DMS153 (cell line): Measurements from ENCODE around the gene NT5C3B.
"Not testable (repeated sequence)": the region's sequence is repeated elsewhere in the genome, so short reads cannot be mapped to it uniquely, and the experiment has no call there.

Source experiments
- DNase-seq: peaks from one replicate; lab custom pipeline; 2025; lab: John Stamatoyannopoulos, UW

Gene NT5C3B

GRCh38 chr17:41784207-41784744 lies 51.8 kb downstream of the NT5C3B start:
- DNase-seq: no peak

GRCh38 chr17:41782142-41782541 lies 53.9 kb downstream of the NT5C3B start:
- DNase-seq: no peak

- no peak for DNase-seq
These were observed 54.5 kb downstream of the NT5C3B start for GRCh38 chr17:41781404-41782110.

DNA sequence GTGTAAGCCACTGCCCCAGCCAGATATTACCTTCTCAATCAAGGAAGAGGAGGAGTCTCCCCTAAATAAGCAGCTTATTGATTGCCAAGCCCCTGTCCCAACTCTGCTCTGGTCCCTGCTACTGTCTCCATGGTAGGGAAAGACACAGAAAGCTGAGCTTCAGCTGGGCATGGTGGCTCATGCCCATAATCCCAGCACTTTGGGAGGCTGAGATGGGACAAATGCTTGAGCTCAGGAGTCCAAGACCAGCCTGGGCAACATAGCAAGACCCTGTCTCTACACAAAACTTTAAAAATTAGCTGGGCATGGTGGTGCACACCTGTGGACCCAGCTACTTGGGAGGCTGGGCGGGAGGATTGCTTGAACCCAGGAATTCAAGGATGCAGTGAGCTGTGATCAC lies 56.1 kb downstream of the NT5C3B start:
- DNase-seq: no peak

DNA sequence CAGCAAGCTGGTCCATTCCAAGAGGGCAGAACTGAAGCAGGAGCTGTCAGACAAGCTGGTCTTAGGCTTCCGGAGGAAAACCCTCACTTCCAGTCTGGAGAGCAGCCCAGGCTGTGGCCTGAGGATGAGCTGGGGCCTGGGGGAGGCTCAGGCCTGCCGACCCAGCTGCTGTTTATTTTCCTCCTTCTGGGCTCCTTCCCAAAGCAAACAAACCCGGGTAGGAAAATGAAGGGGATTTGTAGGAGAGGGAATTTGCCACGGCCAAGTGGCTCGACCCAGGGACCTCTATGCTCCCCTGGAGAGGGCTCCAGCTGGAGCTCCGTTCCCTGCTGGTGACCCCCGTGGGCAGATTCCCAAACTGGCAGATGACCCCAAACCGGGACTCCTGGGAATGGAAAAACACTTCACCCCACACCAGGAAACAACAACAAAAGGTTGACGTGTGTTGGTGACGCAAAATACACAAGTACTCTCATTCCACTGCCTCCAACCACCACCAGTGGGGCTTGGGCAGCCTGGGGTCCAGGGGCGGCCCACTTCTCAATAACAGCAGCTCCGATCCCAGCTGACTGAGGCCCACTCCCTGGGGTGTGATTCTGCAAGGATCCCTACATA lies 58.4 kb downstream of the NT5C3B start:
- peak; percentile 88 for DNase-seq

GRCh38 chr17:41777157-41777573 lies 58.9 kb downstream of the NT5C3B start:
- peak; percentile 35 for DNase-seq

DNA sequence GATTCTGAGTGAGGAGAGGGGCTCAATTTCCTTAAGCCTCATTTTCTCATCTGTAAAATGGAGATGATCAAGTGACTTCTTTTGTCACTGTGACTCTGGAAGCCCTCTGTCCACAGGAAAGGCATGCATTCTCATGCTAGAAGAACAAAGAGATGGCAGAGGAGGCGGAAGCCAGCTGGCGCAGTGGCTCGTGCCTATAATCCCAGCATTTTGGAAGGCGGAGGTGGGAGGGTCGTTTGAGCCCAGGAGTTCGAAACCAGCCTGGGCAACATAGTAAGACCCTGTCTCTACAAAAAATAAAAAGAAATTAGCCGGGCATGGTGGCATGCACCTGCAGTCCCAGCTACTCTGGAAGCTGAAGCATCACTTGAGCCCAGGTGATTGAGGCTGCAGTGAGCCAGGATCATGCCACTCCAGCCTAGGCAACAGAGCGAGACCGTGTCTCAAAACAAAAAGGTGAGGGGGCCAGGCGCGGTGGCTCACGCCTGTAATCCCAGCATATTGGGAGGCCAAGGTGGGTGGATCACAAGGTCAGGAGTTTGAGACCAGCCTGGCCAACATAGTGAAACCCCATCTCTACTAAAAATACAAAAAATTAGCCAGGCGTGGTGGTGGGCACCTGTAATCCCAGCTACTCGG lies 59.7 kb downstream of the NT5C3B start:
- not testable (repeated sequence) for DNase-seq

DNA sequence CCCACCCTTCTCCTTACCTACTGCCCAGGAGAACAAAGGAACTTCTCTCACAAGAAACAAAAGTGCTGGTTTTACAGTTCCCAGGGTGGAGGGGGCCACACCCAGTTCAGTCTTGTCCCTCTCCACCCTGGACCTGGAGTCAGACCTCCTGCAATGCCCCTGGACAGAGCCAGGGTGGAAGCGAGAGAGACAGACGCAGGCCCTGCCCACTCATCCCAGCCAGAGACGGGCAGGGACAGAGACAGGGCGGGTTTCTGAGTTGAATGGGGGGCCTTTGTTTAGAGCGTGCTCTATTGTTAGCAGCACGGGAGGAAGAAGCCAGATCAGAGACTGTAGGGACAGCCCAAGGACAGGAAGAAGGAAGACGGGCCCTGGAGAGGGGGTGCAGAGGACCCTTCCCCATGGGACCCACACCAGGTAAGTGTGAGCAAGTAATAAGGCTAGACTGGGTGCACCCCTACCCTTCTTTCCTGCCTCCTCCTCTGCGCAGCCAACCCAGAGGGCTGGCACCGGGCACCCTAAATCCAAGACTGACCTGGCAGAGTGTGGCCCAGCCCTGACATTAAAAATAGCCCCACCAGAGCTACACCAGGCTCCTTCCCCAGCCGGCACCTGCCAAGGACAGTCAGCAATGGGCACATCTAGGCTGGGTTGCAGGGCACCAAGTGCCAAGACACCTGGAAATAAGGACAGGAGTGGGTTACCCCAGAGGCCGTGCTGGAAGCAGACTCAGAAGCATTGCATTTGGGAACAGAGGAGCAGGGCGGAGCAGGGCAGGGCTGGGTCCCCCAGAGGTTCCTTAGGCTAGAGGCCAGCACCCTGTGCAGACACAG lies 60.4 kb downstream of the NT5C3B start:
- DNase-seq: no peak
